ENCODE data around the gene NFASC. TPM values are rescaled to one million over a fixed set of nuclear protein-coding genes. Genes with fewer than 3 reads are reported as not detected.

The NFASC gene
- 4.8 and 5.8 TPM in 2 replicates for total RNA-seq (2014; rRNA removed; shearing (Covaris generic))

- no peak for DNase-seq (ENCODE audit: low read depth)
Observed at GRCh38 chr1:204870160-204870912, at the start of gene NFASC. Gene NFASC (plus strand): TSS chr1:204870862. CDS start chr1:204944316, 73,454 bp downstream.

- DNase-seq (ENCODE audit: low read depth), result no peak
Observed at GRCh38 chr1:204821476-204821875, 49.2 kb upstream of the NFASC start.

- DNase-seq (ENCODE audit: low read depth), result no peak
Observed at GRCh38 chr1:204821924-204822323, 48.7 kb upstream of the NFASC start.

GRCh38 chr1:204826970-204827369 is 43.7 kb upstream of the NFASC start:
- peak; percentile 39 for DNase-seq (ENCODE audit: low read depth)

- DNase-seq (ENCODE audit: low read depth), result peak; percentile 89
Observed at GRCh38 chr1:204828352-204828850, 42.3 kb upstream of the NFASC start.

- peak; percentile 11 for DNase-seq (ENCODE audit: low read depth)
Observed at GRCh38 chr1:204829133-204829825, 41.4 kb upstream of the NFASC start.

GRCh38 chr1:204830747-204831146 is 39.9 kb upstream of the NFASC start:
- DNase-seq (ENCODE audit: low read depth), result no peak

- no peak for DNase-seq (ENCODE audit: low read depth)
Observed at GRCh38 chr1:204831186-204831585, 39.5 kb upstream of the NFASC start.

GRCh38 chr1:204834336-204834735 is 36.3 kb upstream of the NFASC start:
- DNase-seq (ENCODE audit: low read depth), result no peak

- no peak for DNase-seq (ENCODE audit: low read depth)
Observed at GRCh38 chr1:204834752-204835151, 35.9 kb upstream of the NFASC start.

- DNase-seq (ENCODE audit: low read depth), result no peak
Observed at GRCh38 chr1:204835737-204836136, 34.9 kb upstream of the NFASC start.

- DNase-seq (ENCODE audit: low read depth), result peak; percentile 13
Observed at GRCh38 chr1:204836856-204837255, 33.8 kb upstream of the NFASC start.

- peak; percentile 49 for DNase-seq (ENCODE audit: low read depth)
Observed at GRCh38 chr1:204837440-204838084, 33.1 kb upstream of the NFASC start.

- DNase-seq (ENCODE audit: low read depth), result no peak
Observed at GRCh38 chr1:204841316-204841715, 29.3 kb upstream of the NFASC start.

GRCh38 chr1:204841798-204842197 is 28.9 kb upstream of the NFASC start:
- DNase-seq (ENCODE audit: low read depth), result no peak

- DNase-seq (ENCODE audit: low read depth), result no peak
Observed at GRCh38 chr1:204842369-204842768, 28.3 kb upstream of the NFASC start.

GRCh38 chr1:204842892-204843291 is 27.8 kb upstream of the NFASC start:
- DNase-seq (ENCODE audit: low read depth), result peak; percentile 7

- no peak for DNase-seq (ENCODE audit: low read depth)
Observed at GRCh38 chr1:204846546-204846945, 24.1 kb upstream of the NFASC start.

- no peak for DNase-seq (ENCODE audit: low read depth)
Observed at GRCh38 chr1:204848579-204848978, 22.1 kb upstream of the NFASC start.

GRCh38 chr1:204852854-204853253 is 17.8 kb upstream of the NFASC start:
- DNase-seq (ENCODE audit: low read depth), result no peak

- no peak for DNase-seq (ENCODE audit: low read depth)
Observed at GRCh38 chr1:204853436-204853835, 17.2 kb upstream of the NFASC start.

GRCh38 chr1:204854286-204854685 is 16.4 kb upstream of the NFASC start:
- no peak for DNase-seq (ENCODE audit: low read depth)
